Measurements from ENCODE around the gene PRM2.

PRM2 gene

GRCh38 chr16:11276143-11276895, at the start of gene PRM2:
PRM2 (minus strand) TSS chr16:11276480; CDS start chr16:11276370, 110 bp downstream.
- DNase-seq, result no peak

- no peak for DNase-seq
Observed at GRCh38 chr16:11325404-11326083, 49.3 kb upstream of the PRM2 start.

- no peak for DNase-seq
Observed at GRCh38 chr16:11323551-11324336, 47.5 kb upstream of the PRM2 start.

GRCh38 chr16:11322823-11323222, 46.5 kb upstream of the PRM2 start:
- no peak for DNase-seq

- DNase-seq, result no peak
Observed at GRCh38 chr16:11321662-11322061, 45.4 kb upstream of the PRM2 start.

- no peak for DNase-seq
Observed at GRCh38 chr16:11320170-11320569, 43.9 kb upstream of the PRM2 start.

- no peak for DNase-seq
Observed at GRCh38 chr16:11319529-11320146, 43.4 kb upstream of the PRM2 start.

GRCh38 chr16:11318817-11319216, 42.5 kb upstream of the PRM2 start:
- no peak for DNase-seq

- no peak for DNase-seq
Observed at GRCh38 chr16:11316331-11317015, 40.2 kb upstream of the PRM2 start.

- no peak for DNase-seq
Observed at GRCh38 chr16:11315510-11315909, 39.2 kb upstream of the PRM2 start.

- no peak for DNase-seq
Observed at GRCh38 chr16:11314309-11314894, 38.1 kb upstream of the PRM2 start.

GRCh38 chr16:11313493-11314308, 37.4 kb upstream of the PRM2 start:
- no peak for DNase-seq

- DNase-seq, result no peak
Observed at GRCh38 chr16:11312718-11313492, 36.6 kb upstream of the PRM2 start.

- DNase-seq, result no peak
Observed at GRCh38 chr16:11310997-11311561, 34.8 kb upstream of the PRM2 start.

GRCh38 chr16:11310634-11310977, 34.3 kb upstream of the PRM2 start:
- no peak for DNase-seq

- no peak for DNase-seq
Observed at GRCh38 chr16:11309895-11310633, 33.8 kb upstream of the PRM2 start.

- DNase-seq, result no peak
Observed at GRCh38 chr16:11308493-11309283, 32.4 kb upstream of the PRM2 start.

GRCh38 chr16:11307639-11308492, 31.6 kb upstream of the PRM2 start:
- DNase-seq, result no peak
